ENCODE data around the gene VPS26A.
"Not testable (repeated sequence)": the region's sequence is repeated elsewhere in the genome, so short reads cannot be mapped to it uniquely, and the experiment has no call there.

VPS26A gene

GRCh38 chr10:69175326-69175725 lies 51.3 kb downstream of the VPS26A start:
- in situ Hi-C loops (cut with MboI; ENCODE audit: low sequenced_read_pairs), result not testable (repeated sequence)

GRCh38 chr10:69176823-69177222 lies 52.8 kb downstream of the VPS26A start:
- in situ Hi-C loops (cut with MboI; ENCODE audit: low sequenced_read_pairs), result no loop called here

GRCh38 chr10:69179089-69179742 lies 55.2 kb downstream of the VPS26A start:
- in situ Hi-C loops (cut with MboI; ENCODE audit: low sequenced_read_pairs), result no loop called here

- in situ Hi-C loops (cut with MboI; ENCODE audit: low sequenced_read_pairs), result no loop called here
Observed at GRCh38 chr10:69179743-69180524, 56.0 kb downstream of the VPS26A start, which contains the start of gene SUPV3L1. TSS of gene SUPV3L1 (plus strand) at chr10:69180234. CDS start at chr10:69180292, 58 bp downstream.

- in situ Hi-C loops (cut with MboI; ENCODE audit: low sequenced_read_pairs), result no loop called here
Observed at GRCh38 chr10:69180525-69181204, 56.7 kb downstream of the VPS26A start.

GRCh38 chr10:69181433-69181832 lies 57.5 kb downstream of the VPS26A start:
- in situ Hi-C loops (cut with MboI; ENCODE audit: low sequenced_read_pairs), result no loop called here

- in situ Hi-C loops (cut with MboI; ENCODE audit: low sequenced_read_pairs), result no loop called here
Observed at GRCh38 chr10:69182005-69182404, 58.0 kb downstream of the VPS26A start.

- in situ Hi-C loops (cut with MboI; ENCODE audit: low sequenced_read_pairs), result no loop called here
Observed at GRCh38 chr10:69186524-69186923, 62.5 kb downstream of the VPS26A start.

- in situ Hi-C loops (cut with MboI; ENCODE audit: low sequenced_read_pairs), result no loop called here
Observed at GRCh38 chr10:69201045-69201444, 77.1 kb downstream of the VPS26A start.

GRCh38 chr10:69202332-69202731 lies 78.4 kb downstream of the VPS26A start:
- in situ Hi-C loops (cut with MboI; ENCODE audit: low sequenced_read_pairs), result no loop called here

GRCh38 chr10:69208761-69209160 lies 84.8 kb downstream of the VPS26A start:
- in situ Hi-C loops (cut with MboI; ENCODE audit: low sequenced_read_pairs), result no loop called here

GRCh38 chr10:69209787-69210484 lies 86.0 kb downstream of the VPS26A start:
- in situ Hi-C loops (cut with MboI; ENCODE audit: low sequenced_read_pairs), result no loop called here

GRCh38 chr10:69211104-69211503 lies 87.1 kb downstream of the VPS26A start:
- in situ Hi-C loops (cut with MboI; ENCODE audit: low sequenced_read_pairs), result no loop called here

- in situ Hi-C loops (cut with MboI; ENCODE audit: low sequenced_read_pairs), result no loop called here
Observed at GRCh38 chr10:69211524-69211923, 87.5 kb downstream of the VPS26A start.

- in situ Hi-C loops (cut with MboI; ENCODE audit: low sequenced_read_pairs), result no loop called here
Observed at GRCh38 chr10:69213591-69214311, 89.8 kb downstream of the VPS26A start.

- in situ Hi-C loops (cut with MboI; ENCODE audit: low sequenced_read_pairs), result no loop called here
Observed at GRCh38 chr10:69214666-69215131, 90.7 kb downstream of the VPS26A start.

- in situ Hi-C loops (cut with MboI; ENCODE audit: low sequenced_read_pairs), result no loop called here
Observed at GRCh38 chr10:69215405-69216171, 91.6 kb downstream of the VPS26A start.

GRCh38 chr10:69216577-69217118 lies 92.7 kb downstream of the VPS26A start:
- in situ Hi-C loops (cut with MboI; ENCODE audit: low sequenced_read_pairs), result no loop called here

- in situ Hi-C loops (cut with MboI; ENCODE audit: low sequenced_read_pairs), result no loop called here
Observed at GRCh38 chr10:69217119-69217754, 93.3 kb downstream of the VPS26A start.

Measured in HL-60/S4 treated with retinoic acid at 250 ng/mL for 4 days and 3 days (cell line).